ENCODE data around the gene HOXD4.
A peak's percentile ranks its signal among the peaks of the same experiment; 100 is the strongest.

HOXD4 gene

GRCh38 chr2:176128982-176129796 is 22.2 kb upstream of the HOXD4 start, which contains the start of gene HOXD8 (continued):
- TF ChIP-seq ELK4 (IDR thresholded peaks at IDR 0.05; ENCODE audit: borderline replicate concordance, low read depth, low read length) (no peak), ZNF157 (tag by site-specific recombination; IDR thresholded peaks at IDR 0.05) (no peak), ZNF610 (tag by site-specific recombination; IDR thresholded peaks at IDR 0.05; ENCODE audit: borderline replicate concordance) (peak; percentile 51; the same call in 1 of the 2 replicates), KLF9 (tag by site-specific recombination; IDR thresholded peaks at IDR 0.05; ENCODE audit: low read depth) (peak; percentile 36; the same call in 1 of the 2 replicates), WT1 (tag by site-specific recombination; IDR thresholded peaks at IDR 0.05) (peak; percentile 57; the same call in 1 of the 2 replicates), HOXC10 (CRISPR knock-in tag; IDR thresholded peaks at IDR 0.05) (no peak), ZNF362 (tag by site-specific recombination; IDR thresholded peaks at IDR 0.05) (no peak), PRDM2 (tag by site-specific recombination; IDR thresholded peaks at IDR 0.05; ENCODE audit: borderline replicate concordance) (no peak), ZNF280C (tag by site-specific recombination; IDR thresholded peaks at IDR 0.05) (no peak), KLF10 (tag by site-specific recombination; IDR thresholded peaks at IDR 0.05) (no peak; the same call in 1 of the 2 replicates), ZNF596 (tag by site-specific recombination; IDR thresholded peaks at IDR 0.05) (peak; percentile 35; the same call in 1 of the 2 replicates), ZNF776 (tag by site-specific recombination; IDR thresholded peaks at IDR 0.05; ENCODE audit: borderline replicate concordance) (no peak), KLF17 (tag by site-specific recombination; IDR thresholded peaks at IDR 0.05) (peak; percentile 76; the same call in 1 of the 2 replicates), ZNF48 (tag by site-specific recombination; IDR thresholded peaks at IDR 0.05) (no peak), PRDM6 (tag by site-specific recombination; IDR thresholded peaks at IDR 0.05) (no peak), ZNF155 (tag by site-specific recombination; IDR thresholded peaks at IDR 0.05) (no peak), ZNF423 (tag by site-specific recombination; IDR thresholded peaks at IDR 0.05) (0 out of 2 replicates have a peak, but pooled peaks have one; percentile 14), ZNF398 (tag by site-specific recombination; IDR thresholded peaks at IDR 0.05) (peak; percentile 75), ZNF274 (IDR thresholded peaks at IDR 0.05; ENCODE audit: low read length) (no peak), ZNF274 (tag by site-specific recombination; IDR thresholded peaks at IDR 0.05; ENCODE audit: borderline replicate concordance) (no peak), ZBTB26 (tag by site-specific recombination; optimal IDR thresholded peaks at IDR 0.05) (peak; percentile 89)
